Activated CD8-positive, alpha-beta memory T cell treated with anti-CD3 and anti-CD28 coated beads, Interleukin-2, amount 10 ng/mL, durations not matched to agents 7 days and 5 days (primary cell): Measurements from ENCODE around the gene CLDN16. TPM values are rescaled to one million over a fixed set of nuclear protein-coding genes. Genes with fewer than 3 reads are reported as not detected.

Experiments used
- ATAC-seq: fragments of 150-1000 bp; cut with Tn5 transposase; one replicate; pipeline ENCODE4 v1.10.0; 2021; ENCODE audit warnings: moderate library complexity
- CTCF ChIA-PET: fragments of 350-600 bp; sonication (Branson Sonifier 250); formaldehyde crosslinking; loops from one replicate; lab custom pipeline; 2021; ENCODE audit warnings: antibody characterized with exemption; lab: Charles Lee
- DNase-seq: peaks from one replicate; pipeline ENCODE4 v3.0.0-alpha.2; 2020
- H3K27ac Mint-ChIP-seq: one replicate; pipeline ENCODE4 v1.8.0; 2021; ENCODE audit warnings: mild to moderate bottlenecking, mixed read lengths
- H3K27me3 Mint-ChIP-seq: one replicate; pipeline ENCODE4 v1.8.0; 2021; ENCODE audit warnings: mixed read lengths
- H3K36me3 Mint-ChIP-seq: one replicate; pipeline ENCODE4 v1.8.0; 2021; ENCODE audit warnings: mild to moderate bottlenecking, mixed read lengths
- H3K4me1 Mint-ChIP-seq: one replicate; pipeline ENCODE4 v1.8.0; 2021; ENCODE audit warnings: mixed read lengths
- H3K4me3 Mint-ChIP-seq: one replicate; pipeline ENCODE4 v1.8.0; 2021; ENCODE audit warnings: mild to moderate bottlenecking, moderate library complexity, mixed read lengths
- H3K9me3 Mint-ChIP-seq: one replicate; pipeline ENCODE4 v1.8.0; 2022; ENCODE audit warnings: low read depth, mixed read lengths
- total RNA-seq, 2 experiments: library from RNA; stranded (reverse); gene quantifications; one replicate each; pipeline ENCODE4 v1.2.3, GENCODE V29; 2021

CLDN16 gene
- total RNA-seq, 2 experiments from 2014 or later, result not detected

DNA sequence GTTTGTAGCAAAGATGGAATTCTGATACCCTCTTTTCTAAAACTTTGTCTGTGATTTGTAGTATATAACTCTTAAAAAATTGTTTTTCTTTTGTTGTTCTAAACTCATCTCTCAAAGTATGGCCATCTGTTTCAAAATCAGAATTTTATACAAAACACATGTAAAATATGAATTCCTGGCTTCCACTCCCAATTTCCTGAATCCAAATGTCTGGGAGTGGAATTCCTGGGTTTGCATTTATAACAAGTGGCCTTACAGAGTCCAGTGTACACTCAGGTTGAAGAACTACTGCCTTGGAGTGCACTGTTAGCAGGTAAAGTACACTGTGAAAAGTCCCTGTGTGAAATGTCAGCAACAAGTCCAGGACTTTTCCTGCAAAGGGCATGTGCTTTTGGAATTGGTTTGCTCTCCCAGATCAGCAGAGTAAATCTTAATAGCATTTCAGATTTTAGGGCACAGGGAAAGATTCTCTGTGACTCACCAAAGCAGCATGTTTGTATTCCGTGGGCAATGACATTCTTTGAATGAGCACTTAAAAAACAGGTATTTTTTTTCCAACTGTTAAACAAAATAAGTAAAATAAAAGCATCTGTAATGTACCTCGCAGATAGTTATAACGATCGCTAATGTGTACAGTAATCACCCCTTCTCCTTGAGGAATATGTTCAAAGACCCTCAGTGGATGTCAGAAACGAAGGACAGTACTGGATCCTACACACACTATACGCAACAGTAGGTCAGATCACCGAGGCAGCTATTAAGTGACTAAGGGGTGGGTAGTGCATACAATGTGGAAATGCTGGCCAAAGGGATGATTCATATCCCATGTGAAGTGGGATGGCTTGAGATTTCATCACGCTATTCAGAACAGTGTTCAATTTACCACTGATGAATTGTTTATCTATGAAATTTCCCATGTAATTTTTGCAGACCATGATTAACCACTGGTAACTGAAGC, 2.0 kb upstream of the CLDN16 start:
- H3K36me3 Mint-ChIP-seq, result no peaks in the 10 kb centered on the region
- no peaks in the 10 kb centered on the region for H3K9me3 Mint-ChIP-seq
- H3K27ac Mint-ChIP-seq, result no peak overlapping the region
- H3K4me1 Mint-ChIP-seq, result no peaks in the 10 kb centered on the region
- CTCF ChIA-PET, result no interaction called here
- ATAC-seq (no peak), DNase-seq (no peak)
- no peak overlapping the region for H3K4me3 Mint-ChIP-seq
- H3K27me3 Mint-ChIP-seq, result no peaks in the 10 kb centered on the region

DNA sequence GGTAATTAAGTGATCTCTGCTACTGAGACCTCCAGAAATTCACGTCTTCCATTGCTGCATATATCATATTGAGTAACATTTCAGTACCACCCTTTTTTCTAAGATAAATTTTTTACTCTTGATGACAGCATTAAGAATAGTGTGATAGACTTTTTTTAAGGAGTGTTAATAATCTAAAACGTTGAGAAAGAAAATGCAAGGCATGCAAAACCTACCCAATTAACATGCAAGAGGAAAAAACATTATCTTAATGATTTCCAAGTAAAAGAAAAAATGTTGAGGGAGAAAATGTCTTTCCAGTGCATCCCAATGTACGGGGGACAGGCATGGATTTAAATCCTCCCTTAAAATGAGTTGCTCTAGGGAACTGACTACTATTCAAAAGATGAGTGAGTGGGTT, 740 bp downstream of the CLDN16 start:
- Mint-ChIP-seq H3K27me3 (no peaks in the 10 kb centered on the region), H3K4me3 (no peak overlapping the region), H3K27ac (no peak overlapping the region), H3K36me3 (no peaks in the 10 kb centered on the region), H3K9me3 (no peaks in the 10 kb centered on the region), H3K4me1 (no peaks in the 10 kb centered on the region)
- no peak for ATAC-seq
- CTCF ChIA-PET, result no interaction called here
- no peak for DNase-seq

DNA sequence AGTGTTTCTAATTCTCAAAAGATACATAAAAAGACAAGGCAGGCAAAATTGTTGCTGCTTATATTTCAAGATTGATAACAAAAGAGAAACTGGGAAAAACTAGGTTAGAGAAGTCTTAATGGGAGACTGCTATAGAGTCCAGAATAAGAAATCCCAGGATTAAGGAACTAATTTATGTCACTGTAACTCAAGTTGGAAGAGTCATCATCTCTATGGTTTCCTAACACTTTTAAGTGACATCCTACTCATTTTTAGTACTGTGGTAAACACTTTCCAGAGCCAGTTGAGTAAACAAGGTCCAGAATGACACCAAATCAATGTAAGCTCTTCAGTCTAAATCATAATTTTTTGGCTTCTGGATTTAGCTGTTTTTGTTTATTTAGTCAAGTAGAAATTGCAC, 8.0 kb downstream of the CLDN16 start:
- no peaks in the 10 kb centered on the region for H3K36me3 Mint-ChIP-seq
- ATAC-seq, result no peak
- CTCF ChIA-PET, result no interaction called here

DNA sequence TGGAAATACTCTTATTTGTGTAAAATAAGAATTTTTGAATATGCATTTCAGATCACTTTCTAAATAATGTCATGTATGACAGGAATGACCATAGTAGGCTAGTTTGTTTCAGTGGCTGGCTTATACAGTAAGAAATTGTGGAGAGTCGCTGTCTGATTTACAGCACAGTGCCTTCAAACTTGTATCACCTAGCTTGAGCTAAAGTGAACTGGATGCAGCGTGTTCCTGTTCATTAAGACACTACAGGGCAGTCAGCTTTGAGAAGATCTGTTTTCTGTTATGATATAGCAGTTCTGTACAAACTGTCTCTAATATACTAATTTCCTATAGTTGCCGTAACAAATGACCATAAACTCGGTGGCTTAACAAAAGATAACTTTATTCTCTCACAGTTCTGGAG, 9.9 kb downstream of the CLDN16 start:
- no peak overlapping the region for H3K4me3 Mint-ChIP-seq
- H3K27ac Mint-ChIP-seq, result no peak overlapping the region
- CTCF ChIA-PET, result no interaction called here
- H3K4me1 Mint-ChIP-seq, result no peaks in the 10 kb centered on the region
- no peak for DNase-seq
- no peaks in the 10 kb centered on the region for H3K27me3 Mint-ChIP-seq
- no peak for ATAC-seq
- H3K9me3 Mint-ChIP-seq, result no peaks in the 10 kb centered on the region
- H3K36me3 Mint-ChIP-seq, result no peaks in the 10 kb centered on the region

More for the DNA sequence above, 8.0 kb downstream of the CLDN16 start:
- no peak for DNase-seq
- H3K4me1 Mint-ChIP-seq, result no peaks in the 10 kb centered on the region
- no peaks in the 10 kb centered on the region for H3K9me3 Mint-ChIP-seq
- H3K4me3 Mint-ChIP-seq, result no peak overlapping the region
- H3K27ac Mint-ChIP-seq, result no peak overlapping the region
- H3K27me3 Mint-ChIP-seq, result no peaks in the 10 kb centered on the region

DNA sequence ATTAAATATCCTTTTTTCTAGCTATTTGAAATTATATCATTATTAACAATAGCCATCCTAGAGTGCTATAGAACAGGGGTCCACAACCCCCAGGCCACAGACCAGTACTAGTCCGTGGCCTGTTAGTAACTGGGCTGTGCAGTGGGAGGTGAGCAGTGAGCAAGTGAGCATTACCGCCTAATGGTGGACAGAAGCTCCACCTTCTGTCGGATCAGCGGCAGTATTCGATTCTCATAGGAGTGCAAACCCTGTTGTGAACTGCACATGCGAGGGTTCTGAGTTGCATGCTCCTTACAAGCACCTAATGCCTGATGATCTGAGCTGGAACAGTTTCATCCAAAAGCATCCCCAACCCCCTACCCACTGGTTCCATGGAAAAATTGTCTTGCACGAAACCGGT, 11.7 kb downstream of the CLDN16 start:
- Mint-ChIP-seq H3K27ac (no peak overlapping the region), H3K4me3 (no peak overlapping the region), H3K36me3 (no peaks in the 10 kb centered on the region), H3K4me1 (no peaks in the 10 kb centered on the region), H3K27me3 (no peaks in the 10 kb centered on the region), H3K9me3 (no peaks in the 10 kb centered on the region)
- CTCF ChIA-PET, result no interaction called here
- DNase-seq (no peak), ATAC-seq (no peak)

GRCh38 chr3:190401963-190402362, 14.0 kb downstream of the CLDN16 start:
- CTCF ChIA-PET, result no interaction called here
- no peak overlapping the region for H3K27ac Mint-ChIP-seq
- DNase-seq (no peak), ATAC-seq (no peak)
- H3K4me1 Mint-ChIP-seq, result no peaks in the 10 kb centered on the region
- no peaks in the 10 kb centered on the region for H3K36me3 Mint-ChIP-seq
- H3K9me3 Mint-ChIP-seq, result no peaks in the 10 kb centered on the region
- no peaks in the 10 kb centered on the region for H3K27me3 Mint-ChIP-seq
- H3K4me3 Mint-ChIP-seq, result no peak overlapping the region

DNA sequence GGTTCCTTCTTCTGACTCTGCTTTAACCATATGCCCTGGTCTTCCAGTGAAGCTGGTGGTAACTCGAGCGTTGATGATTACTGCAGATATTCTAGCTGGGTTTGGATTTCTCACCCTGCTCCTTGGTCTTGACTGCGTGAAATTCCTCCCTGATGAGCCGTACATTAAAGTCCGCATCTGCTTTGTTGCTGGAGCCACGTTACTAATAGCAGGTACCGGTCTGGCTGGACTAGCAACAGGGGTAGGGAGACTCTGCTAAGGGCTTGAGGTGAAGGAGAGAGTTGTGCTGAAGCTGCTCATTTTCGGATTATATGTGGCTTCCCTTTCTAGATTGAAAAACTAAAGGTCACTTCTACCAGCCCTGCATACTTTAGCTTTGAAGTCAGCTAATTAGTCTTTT, 16.8 kb downstream of the CLDN16 start:
- Mint-ChIP-seq H3K9me3 (no peaks in the 10 kb centered on the region), H3K27me3 (no peaks in the 10 kb centered on the region), H3K36me3 (no peaks in the 10 kb centered on the region), H3K4me1 (no peaks in the 10 kb centered on the region), H3K4me3 (no peak overlapping the region), H3K27ac (no peak overlapping the region)
- CTCF ChIA-PET, result no interaction called here
- no peak for DNase-seq
- no peak for ATAC-seq

- CTCF ChIA-PET, result interaction anchor here (1.4 kb wide), 1 partner anchor 93 kb away, joined by 4 read pairs; the partner anchor contains the start of gene CLDN1
- no peak overlapping the region for H3K4me3 Mint-ChIP-seq
- ATAC-seq (no peak), DNase-seq (no peak)
- no peaks in the 10 kb centered on the region for H3K4me1 Mint-ChIP-seq
- H3K9me3 Mint-ChIP-seq, result no peaks in the 10 kb centered on the region
- H3K36me3 Mint-ChIP-seq, result no peaks in the 10 kb centered on the region
- no peak overlapping the region for H3K27ac Mint-ChIP-seq
- no peaks in the 10 kb centered on the region for H3K27me3 Mint-ChIP-seq
These were observed 26.3 kb downstream of the CLDN16 start for GRCh38 chr3:190414297-190414696.

DNA sequence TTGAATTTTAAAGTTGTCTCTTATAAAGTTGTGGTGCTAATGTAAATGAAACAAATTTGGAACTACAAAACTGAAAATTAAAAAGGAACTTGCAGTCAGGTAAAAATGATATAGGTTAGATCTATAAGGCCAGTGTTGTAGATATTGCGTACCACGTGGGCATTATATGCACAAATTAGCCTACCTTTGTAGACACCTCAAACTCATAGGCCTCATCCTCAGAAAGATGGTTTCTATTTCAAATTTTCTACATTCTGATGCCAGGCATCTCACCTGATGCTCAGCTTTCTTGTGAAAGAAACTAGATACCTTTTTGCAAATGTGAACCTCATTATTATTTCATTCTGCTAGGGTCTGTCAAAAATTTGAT, 36.1 kb downstream of the CLDN16 start:
- Mint-ChIP-seq H3K4me3 (no peak overlapping the region), H3K4me1 (peaks cover 6% of the 10 kb centered on the region), H3K27me3 (peaks cover 5% of the 10 kb centered on the region), H3K36me3 (no peaks in the 10 kb centered on the region), H3K27ac (no peak overlapping the region), H3K9me3 (no peaks in the 10 kb centered on the region)
- ATAC-seq, result no peak
- CTCF ChIA-PET, result interaction anchor here (0.9 to 2.3 kb wide), 3 partner anchors 9 to 463 kb away, joined by 3 to 14 read pairs (median 3); no protein-coding TSS in a partner anchor
- DNase-seq, result no peak

DNA sequence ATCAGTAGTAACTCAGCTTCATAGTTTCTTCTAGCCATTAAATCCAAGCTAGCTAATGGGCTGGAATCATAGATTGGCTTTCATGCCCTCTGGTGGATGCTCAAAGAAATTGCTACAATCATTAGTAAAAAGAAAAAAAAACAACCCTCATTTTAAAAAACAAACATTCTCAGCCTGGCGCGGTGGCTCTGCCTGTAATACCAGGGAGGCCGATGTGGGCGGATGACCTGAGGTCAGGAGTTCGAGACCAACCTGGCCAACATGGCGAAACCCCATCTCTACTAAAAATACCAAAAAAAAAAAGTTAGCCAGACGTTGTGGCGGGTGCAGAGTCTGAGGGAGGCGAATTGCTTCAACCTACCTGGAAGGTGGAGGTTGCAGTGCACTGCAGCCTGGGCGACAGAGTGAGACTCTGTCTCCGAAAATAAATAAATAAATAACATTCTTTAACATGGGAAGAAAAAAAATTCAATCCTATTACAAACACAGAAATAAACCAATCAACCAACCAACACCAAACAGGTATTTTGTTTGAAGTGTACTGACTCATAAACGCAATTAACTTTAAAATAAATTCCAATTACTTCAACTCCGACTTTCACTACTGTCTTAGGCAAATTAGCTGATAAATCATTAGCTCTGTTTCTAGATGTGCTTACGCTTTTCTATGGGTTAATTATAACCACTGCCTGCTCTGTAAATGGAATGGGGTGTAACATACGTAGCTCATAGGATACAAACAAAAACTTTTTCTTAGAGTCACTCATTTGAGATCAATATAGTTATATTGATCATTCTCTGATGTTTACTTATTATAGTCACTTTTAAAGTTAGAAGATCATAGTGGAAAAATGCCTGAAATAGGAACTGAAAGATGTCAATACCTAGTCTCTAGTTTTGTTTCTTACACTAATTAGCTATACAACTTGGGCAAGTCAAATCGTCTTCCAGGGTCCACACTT, 36.8 kb downstream of the CLDN16 start:
- Mint-ChIP-seq H3K4me3 (no peak overlapping the region), H3K9me3 (no peaks in the 10 kb centered on the region), H3K27ac (peak overlapping the region; percentile 28), H3K4me1 (peaks cover 6% of the 10 kb centered on the region), H3K27me3 (peaks cover 8% of the 10 kb centered on the region), H3K36me3 (no peaks in the 10 kb centered on the region)
- ATAC-seq (peak; percentile 53), DNase-seq (peak; percentile 44)
- CTCF ChIA-PET, result interaction anchor here (0.8 to 2.3 kb wide), 4 partner anchors 8 to 463 kb away, joined by 3 to 14 read pairs (median 3); no protein-coding TSS in a partner anchor

- no peak for ATAC-seq
- Mint-ChIP-seq H3K27ac (no peak overlapping the region), H3K9me3 (no peaks in the 10 kb centered on the region), H3K4me1 (peaks cover 6% of the 10 kb centered on the region), H3K27me3 (peaks cover 8% of the 10 kb centered on the region), H3K4me3 (no peak overlapping the region), H3K36me3 (no peaks in the 10 kb centered on the region)
- CTCF ChIA-PET, result interaction anchor here (2.3 kb wide), 1 partner anchor 464 kb away, joined by 14 read pairs; no protein-coding TSS in a partner anchor
- DNase-seq, result no peak
These were observed 37.9 kb downstream of the CLDN16 start for GRCh38 chr3:190425833-190426232.

DNA sequence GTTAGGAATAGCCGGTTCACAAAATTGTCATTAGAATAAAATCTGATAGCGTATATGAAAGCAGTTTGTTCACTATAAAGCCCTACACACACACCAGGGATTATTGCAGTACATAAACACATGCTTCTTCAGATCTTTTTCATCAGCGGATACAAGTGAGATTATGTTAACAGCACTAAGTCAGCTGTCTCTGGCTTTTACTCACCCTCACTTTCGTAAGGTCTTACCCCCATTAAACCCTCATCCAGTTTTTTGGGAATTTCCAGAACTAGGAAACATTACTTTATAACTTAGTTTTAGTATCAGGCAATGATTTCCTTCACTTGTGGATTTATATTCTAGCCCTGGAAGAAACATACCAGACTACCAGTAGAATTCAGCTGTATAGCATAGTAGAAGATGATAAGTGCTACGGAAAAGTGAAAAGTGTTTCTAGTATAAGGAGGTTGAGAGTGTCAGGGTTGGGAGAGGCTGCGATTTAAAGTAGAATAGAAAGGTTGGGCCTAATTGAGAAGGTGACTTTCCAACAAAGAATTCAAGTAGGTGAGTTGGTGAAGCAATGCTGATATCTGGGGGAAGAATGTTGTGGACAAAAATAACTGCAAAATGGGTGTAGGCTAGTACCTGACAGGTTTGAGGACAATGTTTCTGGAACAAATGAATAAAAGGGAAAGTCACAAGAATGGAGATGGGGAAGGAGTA, 39.0 kb downstream of the CLDN16 start:
- ATAC-seq (no peak), DNase-seq (no peak)
- Mint-ChIP-seq H3K27ac (no peak overlapping the region), H3K36me3 (no peaks in the 10 kb centered on the region), H3K4me3 (no peak overlapping the region), H3K9me3 (no peaks in the 10 kb centered on the region), H3K27me3 (peaks cover 8% of the 10 kb centered on the region), H3K4me1 (peaks cover 6% of the 10 kb centered on the region)
- CTCF ChIA-PET, result no interaction called here

DNA sequence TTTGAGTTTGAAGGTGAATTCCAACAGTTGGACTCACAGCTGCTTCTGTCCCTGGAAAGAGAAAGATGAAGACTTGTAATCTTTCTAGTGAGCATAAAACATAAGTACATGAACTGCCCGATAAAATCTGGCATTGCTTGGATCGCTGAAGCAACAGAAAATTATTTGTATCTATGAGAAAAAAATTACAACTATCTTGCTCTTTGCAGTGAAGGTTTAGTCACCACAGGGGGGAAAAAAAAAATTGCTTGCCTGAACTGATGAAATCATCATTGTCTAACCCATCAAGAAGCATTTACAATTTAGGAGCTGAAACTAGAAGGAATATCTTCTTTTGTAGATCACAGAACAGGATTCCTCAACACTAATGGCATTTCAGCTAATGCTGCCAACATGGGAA, 41.7 kb downstream of the CLDN16 start:
- H3K36me3 Mint-ChIP-seq, result no peaks in the 10 kb centered on the region
- H3K27me3 Mint-ChIP-seq, result peaks cover 5% of the 10 kb centered on the region
- H3K9me3 Mint-ChIP-seq, result no peaks in the 10 kb centered on the region
- H3K4me1 Mint-ChIP-seq, result peaks cover 2% of the 10 kb centered on the region
- no peak overlapping the region for H3K4me3 Mint-ChIP-seq
- ATAC-seq (no peak), DNase-seq (no peak)
- CTCF ChIA-PET, result no interaction called here
- H3K27ac Mint-ChIP-seq, result no peak overlapping the region
